K562 (cell line): Measurements from ENCODE around the gene EHBP1L1. TPM values are rescaled to one million over a fixed set of nuclear protein-coding genes. Genes with fewer than 3 reads are reported as not detected.

Experiments used
- BHLHE40 ChIP-seq: IDR thresholded peaks from 2 replicates; pipeline ENCODE4 v1.6.1; 2011; ENCODE audit warnings: low read length, improper control_type of control experiment
- CAMTA2 ChIP-seq: fragments of 250-450 bp; sonication (Bioruptor Pico); conservative IDR thresholded peaks from 2 replicates; pipeline ENCODE4 v1.5.1; 2022
- CBX5 ChIP-seq: IDR thresholded peaks from 2 replicates; pipeline ENCODE4 v1.6.1; 2014; ENCODE audit warnings: low read depth, borderline replicate concordance
- HLTF ChIP-seq: fragments of 450-650 bp; IDR thresholded peaks from 2 replicates; pipeline ENCODE4 v1.6.1; 2016
- MTA1 ChIP-seq: fragments of 450-650 bp; IDR thresholded peaks from 2 replicates; pipeline ENCODE4 v1.6.1; 2017; ENCODE audit warnings: borderline replicate concordance
- MYC ChIP-seq, 2 experiments: fragments of 250-450 bp in 1 of 2; sonication (Bioruptor Pico) in 1 of 2; IDR thresholded peaks; 2 replicates each; pipeline versions ENCODE4 v1.5.1 to v1.6.1; 2012 to 2021; ENCODE audit warnings: low read depth in 2 of 2, borderline replicate concordance in 1 of 2, improper control_type of control experiment in 1 of 2, low read length in 1 of 2, mild to moderate bottlenecking in 1 of 2, moderate library complexity in 1 of 2
- NFIX ChIP-seq: fragments of 250-450 bp; sonication (Bioruptor Pico); IDR thresholded peaks from 2 replicates; pipeline ENCODE4 v1.4.0; 2020; ENCODE audit warnings: low read depth, mild to moderate bottlenecking, moderate library complexity
- SMARCA4 ChIP-seq: fragments of 450-650 bp; IDR thresholded peaks from 2 replicates; pipeline ENCODE4 v1.6.1; 2016
- ZBTB1 ChIP-seq: sonication (generic); formaldehyde crosslinking; IDR thresholded peaks from 2 replicates; pipeline ENCODE4 v1.8.1; 2023; ENCODE audit warnings: missing genetic modification reagents, low read depth, mild to moderate bottlenecking, borderline replicate concordance
- ZEB2 ChIP-seq: fragments of 450-650 bp; IDR thresholded peaks from 2 replicates; pipeline ENCODE4 v1.6.1; 2016
- ZKSCAN8 ChIP-seq: fragments of 200-800 bp; sonication (Bioruptor generic); IDR thresholded peaks from 2 replicates; pipeline ENCODE4 v1.6.1; 2016; ENCODE audit warnings: missing genetic modification characterization, missing compliant biosample characterization
- polyA plus RNA-seq, 8 experiments: library from polyadenylated mRNA; depleted of rRNA in 4 of 8; stranded (reverse) in 5 of 8; unstranded in 3 of 8; fragments of >200 nt; fragmentation: Nextera tagmentation in 2 of 8; fragmentation: Illumina TruSeq in 1 of 8; extraction: Ambion mirVana in 2 of 8; extraction: Trizol in 1 of 8; gene quantifications; 2 replicates each; pipeline versions ENCODE4 v1.2.1 to v1.2.3, GENCODE V29; 2011 to 2014; ENCODE audit warnings: inconsistent platforms in 1 of 8, missing spikeins in 1 of 8
- total RNA-seq, 7 experiments: library from RNA; depleted of rRNA in 6 of 7; stranded (reverse); fragments of >200 nt in 6 of 7; fragmentation: Illumina TruSeq in 2 of 7; extraction: Trizol in 2 of 7; gene quantifications; 2 replicates each; pipeline versions ENCODE4 v1.2.1 to v1.2.3, GENCODE V29; 2011 to 2021; ENCODE audit warnings: low replicate concordance in 1 of 7
- TF ChIP-seq, protein P1 (sequence below): fragments of 250-450 bp; sonication (Bioruptor Pico); IDR thresholded peaks from 2 replicates; pipeline ENCODE4 v1.8.0; 2021; ENCODE audit warnings: borderline replicate concordance, mild to moderate bottlenecking, moderate library complexity; ENCODE audit not compliant: poor library complexity, severe bottlenecking
- TF ChIP-seq, protein P2 (sequence below), 2 experiments: fragments of 200-800 bp in 1 of 2; sonication (Bioruptor generic) in 1 of 2; sonication (generic) in 1 of 2; formaldehyde crosslinking in 1 of 2; IDR thresholded peaks in 1 of 2; conservative IDR thresholded peaks in 1 of 2; 2 replicates each; pipeline versions ENCODE4 v1.5.0 to v1.6.1; 2016 to 2020; ENCODE audit warnings: missing compliant biosample characterization in 1 of 2, missing genetic modification characterization in 1 of 2, missing genetic modification reagents in 1 of 2
- TF ChIP-seq, protein P3 (sequence below): fragments of 200-800 bp; sonication (Bioruptor generic); IDR thresholded peaks from 2 replicates; pipeline ENCODE4 v1.6.1; 2017; ENCODE audit warnings: missing genetic modification characterization, missing compliant biosample characterization
- TF ChIP-seq, protein P4 (sequence below): sonication (generic); formaldehyde crosslinking; IDR thresholded peaks from 2 replicates; pipeline ENCODE4 v1.9.0; 2022; ENCODE audit warnings: mild to moderate bottlenecking, missing genetic modification reagents
- TF ChIP-seq, protein P5 (sequence below): fragments of 450-650 bp; IDR thresholded peaks from 2 replicates; pipeline ENCODE4 v1.6.1; 2018; ENCODE audit warnings: mild to moderate bottlenecking, low read depth; ENCODE audit not compliant: partially characterized antibody
- TF ChIP-seq, protein P6 (sequence below): fragments of 450-650 bp; formaldehyde crosslinking; IDR thresholded peaks from 2 replicates; pipeline ENCODE4 v1.4.0; 2022; ENCODE audit warnings: missing genetic modification characterization

Gene EHBP1L1
- total and polyA plus RNA-seq, 9 of the 15 experiments (the other 6 are each of a cell fraction or from before 2014, with no cell fraction given), result 0.03 to 87.1 (median 26.3) TPM

DNA sequence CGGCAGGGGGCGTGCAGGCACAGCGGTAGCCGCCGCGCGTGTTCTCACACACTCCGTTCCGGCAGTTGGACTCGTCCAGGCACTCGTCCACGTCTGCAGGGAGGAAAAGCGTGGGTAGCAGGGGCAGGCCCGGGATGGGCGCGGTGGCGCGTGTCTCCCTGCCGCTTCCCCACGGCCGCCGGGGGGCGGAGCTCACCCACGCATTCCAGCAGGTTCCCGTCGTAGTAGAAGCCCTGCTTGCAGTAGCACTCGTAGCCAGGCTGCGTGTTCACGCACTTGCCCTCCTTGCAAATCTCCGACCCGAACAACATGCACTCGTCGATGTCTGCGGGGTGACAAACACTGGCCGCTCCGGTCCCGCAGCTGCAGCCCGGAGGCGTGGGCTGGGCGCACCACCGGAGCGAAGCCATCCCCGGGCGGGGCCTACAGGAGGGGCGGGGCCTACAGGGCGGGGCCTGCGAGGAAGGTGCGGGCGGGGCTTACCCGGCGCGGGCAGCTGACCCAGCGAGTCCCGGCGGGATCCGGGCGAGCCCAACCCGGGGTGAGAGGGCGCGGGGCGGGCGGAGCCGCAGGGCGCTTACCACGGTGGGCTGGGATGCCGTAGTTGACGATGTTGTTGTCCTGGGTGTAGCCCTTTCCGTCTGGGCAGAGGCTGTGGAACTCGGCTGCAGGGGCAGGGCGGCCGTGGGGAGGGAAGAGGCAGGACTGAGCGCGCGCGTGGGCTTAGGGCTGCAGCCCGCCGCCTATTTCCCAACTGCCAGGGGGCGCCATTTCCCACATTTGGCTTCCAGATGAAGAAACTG lies 35.4 kb upstream of the EHBP1L1 start (continued):
- TF ChIP-seq SMARCA4 (0 out of 2 replicates have a peak, but pooled peaks have one; percentile 13), BHLHE40 (no peak), ZKSCAN8 (CRISPR knock-in tag) (no peak), MYC (IDR thresholded peaks at IDR 0.05; ENCODE audit: low read depth, low read length) (peak; percentile 79), MYC (CRISPR knock-in tag; IDR thresholded peaks at IDR 0.05; ENCODE audit: borderline replicate concordance, low read depth) (peak; percentile 31; the same call in 1 of the 2 replicates), CAMTA2 (0 out of 2 replicates have a peak, but pooled peaks have one; percentile 27), ZEB2 (no peak), NFIX (CRISPR knock-in tag) (no peak), MTA1 (no peak; the same call in 1 of the 2 replicates), ZBTB1 (0 out of 2 replicates have a peak, but pooled peaks have one; percentile 56), CBX5 (0 out of 2 replicates have a peak, but pooled peaks have one; percentile 59), HLTF (no peak; the same call in 1 of the 2 replicates)
- TF ChIP-seq, protein P1, sequence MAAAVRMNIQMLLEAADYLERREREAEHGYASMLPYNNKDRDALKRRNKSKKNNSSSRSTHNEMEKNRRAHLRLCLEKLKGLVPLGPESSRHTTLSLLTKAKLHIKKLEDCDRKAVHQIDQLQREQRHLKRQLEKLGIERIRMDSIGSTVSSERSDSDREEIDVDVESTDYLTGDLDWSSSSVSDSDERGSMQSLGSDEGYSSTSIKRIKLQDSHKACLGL (CRISPR knock-in tag), result no peak
- TF ChIP-seq, protein P2, sequence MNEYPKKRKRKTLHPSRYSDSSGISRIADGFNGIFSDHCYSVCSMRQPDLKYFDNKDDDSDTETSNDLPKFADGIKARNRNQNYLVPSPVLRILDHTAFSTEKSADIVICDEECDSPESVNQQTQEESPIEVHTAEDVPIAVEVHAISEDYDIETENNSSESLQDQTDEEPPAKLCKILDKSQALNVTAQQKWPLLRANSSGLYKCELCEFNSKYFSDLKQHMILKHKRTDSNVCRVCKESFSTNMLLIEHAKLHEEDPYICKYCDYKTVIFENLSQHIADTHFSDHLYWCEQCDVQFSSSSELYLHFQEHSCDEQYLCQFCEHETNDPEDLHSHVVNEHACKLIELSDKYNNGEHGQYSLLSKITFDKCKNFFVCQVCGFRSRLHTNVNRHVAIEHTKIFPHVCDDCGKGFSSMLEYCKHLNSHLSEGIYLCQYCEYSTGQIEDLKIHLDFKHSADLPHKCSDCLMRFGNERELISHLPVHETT (CRISPR knock-in tag; conservative IDR thresholded peaks at IDR 0.05 in 1 of 2, IDR thresholded peaks at IDR 0.05 in 1 of 2), result peak in 1 of 2 experiments; percentile 93; a peak in 2 of 4 replicates
- TF ChIP-seq, protein P3, sequence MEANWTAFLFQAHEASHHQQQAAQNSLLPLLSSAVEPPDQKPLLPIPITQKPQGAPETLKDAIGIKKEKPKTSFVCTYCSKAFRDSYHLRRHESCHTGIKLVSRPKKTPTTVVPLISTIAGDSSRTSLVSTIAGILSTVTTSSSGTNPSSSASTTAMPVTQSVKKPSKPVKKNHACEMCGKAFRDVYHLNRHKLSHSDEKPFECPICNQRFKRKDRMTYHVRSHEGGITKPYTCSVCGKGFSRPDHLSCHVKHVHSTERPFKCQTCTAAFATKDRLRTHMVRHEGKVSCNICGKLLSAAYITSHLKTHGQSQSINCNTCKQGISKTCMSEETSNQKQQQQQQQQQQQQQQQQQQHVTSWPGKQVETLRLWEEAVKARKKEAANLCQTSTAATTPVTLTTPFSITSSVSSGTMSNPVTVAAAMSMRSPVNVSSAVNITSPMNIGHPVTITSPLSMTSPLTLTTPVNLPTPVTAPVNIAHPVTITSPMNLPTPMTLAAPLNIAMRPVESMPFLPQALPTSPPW (CRISPR knock-in tag), result peak; percentile 90
- TF ChIP-seq, protein P4, sequence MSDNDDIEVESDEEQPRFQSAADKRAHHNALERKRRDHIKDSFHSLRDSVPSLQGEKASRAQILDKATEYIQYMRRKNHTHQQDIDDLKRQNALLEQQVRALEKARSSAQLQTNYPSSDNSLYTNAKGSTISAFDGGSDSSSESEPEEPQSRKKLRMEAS (CRISPR knock-in tag), result peak; percentile 63
- TF ChIP-seq, protein P5, sequence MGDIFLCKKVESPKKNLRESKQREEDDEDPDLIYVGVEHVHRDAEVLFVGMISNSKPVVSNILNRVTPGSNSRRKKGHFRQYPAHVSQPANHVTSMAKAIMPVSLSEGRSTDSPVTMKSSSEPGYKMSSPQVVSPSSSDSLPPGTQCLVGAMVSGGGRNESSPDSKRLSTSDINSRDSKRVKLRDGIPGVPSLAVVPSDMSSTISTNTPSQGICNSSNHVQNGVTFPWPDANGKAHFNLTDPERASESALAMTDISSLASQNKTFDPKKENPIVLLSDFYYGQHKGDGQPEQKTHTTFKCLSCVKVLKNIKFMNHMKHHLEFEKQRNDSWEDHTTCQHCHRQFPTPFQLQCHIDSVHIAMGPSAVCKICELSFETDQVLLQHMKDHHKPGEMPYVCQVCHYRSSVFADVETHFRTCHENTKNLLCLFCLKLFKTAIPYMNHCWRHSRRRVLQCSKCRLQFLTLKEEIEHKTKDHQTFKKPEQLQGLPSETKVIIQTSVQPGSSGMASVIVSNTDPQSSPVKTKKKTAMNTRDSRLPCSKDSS, result no peak
- TF ChIP-seq, protein P6, sequence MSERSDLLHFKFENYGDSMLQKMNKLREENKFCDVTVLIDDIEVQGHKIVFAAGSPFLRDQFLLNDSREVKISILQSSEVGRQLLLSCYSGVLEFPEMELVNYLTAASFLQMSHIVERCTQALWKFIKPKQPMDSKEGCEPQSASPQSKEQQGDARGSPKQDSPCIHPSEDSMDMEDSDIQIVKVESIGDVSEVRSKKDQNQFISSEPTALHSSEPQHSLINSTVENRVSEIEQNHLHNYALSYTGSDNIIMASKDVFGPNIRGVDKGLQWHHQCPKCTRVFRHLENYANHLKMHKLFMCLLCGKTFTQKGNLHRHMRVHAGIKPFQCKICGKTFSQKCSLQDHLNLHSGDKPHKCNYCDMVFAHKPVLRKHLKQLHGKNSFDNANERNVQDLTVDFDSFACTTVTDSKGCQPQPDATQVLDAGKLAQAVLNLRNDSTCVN (CRISPR knock-in tag), result no peak
